Thymus (tissue), 11 donors: ENCODE results near the gene CCNJ. TPM values are rescaled to one million over a fixed set of nuclear protein-coding genes. Genes with fewer than 3 reads are reported as not detected.

ENCODE experiments used
- DNase-seq, 9 donors: peaks; one replicate each; pipeline ENCODE4 v3.0.0-alpha.2; 2013; ENCODE audit warnings: low spot score in 9 of 9, low read depth in 6 of 9, missing footprints in 1 of 9
- H3K27ac ChIP-seq, 2 donors: one replicate each; pipeline ENCODE4 v1.5.1; 2013; ENCODE audit warnings: control low read depth in 1 of 2, low read depth in 1 of 2, low read length in 1 of 2, mild to moderate bottlenecking in 1 of 2, moderate library complexity in 1 of 2
- H3K27me3 ChIP-seq, 2 donors: one replicate each; pipeline ENCODE4 v1.5.1; 2013; ENCODE audit warnings: low read length in 1 of 2; ENCODE audit not compliant: control insufficient read depth in 2 of 2, insufficient read depth in 1 of 2
- H3K36me3 ChIP-seq, 2 donors: one replicate each; pipeline ENCODE4 v1.5.1; 2013; ENCODE audit warnings: low read length in 1 of 2, mild to moderate bottlenecking in 1 of 2, moderate library complexity in 1 of 2; ENCODE audit not compliant: control insufficient read depth in 2 of 2, insufficient read depth in 2 of 2
- H3K4me1 ChIP-seq, 2 donors: one replicate each; pipeline ENCODE4 v1.5.1; 2013; ENCODE audit warnings: low read length in 2 of 2; ENCODE audit not compliant: control insufficient read depth in 2 of 2, insufficient read depth in 2 of 2
- H3K4me3 ChIP-seq, 2 donors: one replicate each; pipeline ENCODE4 v1.5.1; 2013; ENCODE audit warnings: low read length in 2 of 2, control low read depth in 1 of 2, mild to moderate bottlenecking in 1 of 2
- H3K9me3 ChIP-seq, 2 donors: one replicate each; pipeline ENCODE4 v1.5.1; 2013; ENCODE audit warnings: low read length in 1 of 2, mild to moderate bottlenecking in 1 of 2; ENCODE audit not compliant: control insufficient read depth in 2 of 2, insufficient read depth in 1 of 2
- WGBS: extraction: QIAGEN DNeasy Blood & Tissue Kit; methylation state at CpG from one replicate; pipeline ENCODE4 v1.1.7; 2013; 5-methylcytosine and 5-hydroxymethylcytosine counted together
- polyA plus RNA-seq: library from polyadenylated mRNA; stranded (reverse); fragments of 200-250 nt; gene quantifications from one replicate; pipeline ENCODE4 v1.2.3, GENCODE V29; 2013
- total RNA-seq: library from RNA; stranded (reverse); fragments of 120-200 nt; gene quantifications from one replicate; pipeline ENCODE4 v1.2.4, GENCODE V29; 2013
- donor health status: healthy.

Gene CCNJ
- total and polyA plus RNA-seq, 2 donors, result 4.1 to 4.5 TPM

DNA sequence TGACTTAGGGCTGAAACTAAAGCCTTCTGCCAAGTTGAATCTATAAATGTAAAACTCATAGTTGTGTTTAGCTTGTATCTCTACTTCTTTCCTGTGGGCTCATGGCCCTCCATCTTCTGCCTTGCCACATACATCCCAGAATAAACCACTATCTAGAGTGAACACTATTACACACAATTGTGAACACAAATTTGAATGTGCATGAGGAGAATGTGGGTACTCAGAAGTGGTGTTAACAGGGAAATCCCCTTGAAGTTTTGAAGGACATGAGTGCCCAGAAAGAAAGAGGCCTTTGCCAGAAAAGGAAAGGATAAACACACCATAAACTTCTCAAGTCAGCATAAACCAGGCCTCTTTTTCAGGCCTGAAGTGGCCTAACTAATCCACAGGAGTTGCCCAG is 20.2 kb upstream of the CCNJ start:
- Histone ChIP-seq H3K9me3 (no peaks in the 10 kb centered on the region), H3K27ac (no peak overlapping the region), H3K27me3 (no peaks in the 10 kb centered on the region), H3K36me3 (no peaks in the 10 kb centered on the region), H3K4me3 (no peak overlapping the region), H3K4me1 (no peaks in the 10 kb centered on the region)
- no peak for DNase-seq

- no peak overlapping the region for H3K27ac ChIP-seq
- H3K36me3 ChIP-seq, result no peaks in the 10 kb centered on the region
- H3K9me3 ChIP-seq, result no peaks in the 10 kb centered on the region
- H3K27me3 ChIP-seq, result no peaks in the 10 kb centered on the region
- H3K4me1 ChIP-seq, result no peaks in the 10 kb centered on the region
- 98% methylated on average over 3 of the region's 3 CpGs for WGBS
- peak in 2 of 9 donors; percentile 3 to 19 for DNase-seq
- H3K4me3 ChIP-seq, result no peak overlapping the region
These were observed 17.8 kb upstream of the CCNJ start for GRCh38 chr10:96025566-96025965.

DNA sequence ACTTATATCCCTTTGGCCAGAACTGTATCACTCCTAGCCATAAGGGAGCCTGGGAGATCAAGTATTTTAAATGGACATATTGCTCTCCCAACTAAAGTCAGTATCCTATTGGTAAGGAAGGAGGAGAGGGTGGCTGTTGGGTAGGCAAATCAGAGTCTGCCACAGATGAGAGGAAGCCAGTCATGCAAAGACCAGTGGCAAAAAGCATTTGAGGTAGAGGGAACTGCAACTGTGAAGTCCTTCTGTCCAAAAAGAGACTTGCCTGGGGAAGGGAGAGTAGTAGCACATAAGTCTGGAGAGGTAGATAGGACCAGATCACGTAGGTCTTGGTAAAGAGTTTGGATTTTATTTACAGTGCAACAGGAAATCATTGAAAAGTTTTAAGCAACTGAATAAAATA is 8.8 kb upstream of the CCNJ start:
- no peak for DNase-seq
- Histone ChIP-seq H3K4me1 (no peaks in the 10 kb centered on the region), H3K36me3 (no peaks in the 10 kb centered on the region), H3K27me3 (no peaks in the 10 kb centered on the region), H3K27ac (no peak overlapping the region), H3K9me3 (no peaks in the 10 kb centered on the region), H3K4me3 (no peak overlapping the region)
- WGBS, result 97% methylated on average over 1 of the region's 1 CpG

DNA sequence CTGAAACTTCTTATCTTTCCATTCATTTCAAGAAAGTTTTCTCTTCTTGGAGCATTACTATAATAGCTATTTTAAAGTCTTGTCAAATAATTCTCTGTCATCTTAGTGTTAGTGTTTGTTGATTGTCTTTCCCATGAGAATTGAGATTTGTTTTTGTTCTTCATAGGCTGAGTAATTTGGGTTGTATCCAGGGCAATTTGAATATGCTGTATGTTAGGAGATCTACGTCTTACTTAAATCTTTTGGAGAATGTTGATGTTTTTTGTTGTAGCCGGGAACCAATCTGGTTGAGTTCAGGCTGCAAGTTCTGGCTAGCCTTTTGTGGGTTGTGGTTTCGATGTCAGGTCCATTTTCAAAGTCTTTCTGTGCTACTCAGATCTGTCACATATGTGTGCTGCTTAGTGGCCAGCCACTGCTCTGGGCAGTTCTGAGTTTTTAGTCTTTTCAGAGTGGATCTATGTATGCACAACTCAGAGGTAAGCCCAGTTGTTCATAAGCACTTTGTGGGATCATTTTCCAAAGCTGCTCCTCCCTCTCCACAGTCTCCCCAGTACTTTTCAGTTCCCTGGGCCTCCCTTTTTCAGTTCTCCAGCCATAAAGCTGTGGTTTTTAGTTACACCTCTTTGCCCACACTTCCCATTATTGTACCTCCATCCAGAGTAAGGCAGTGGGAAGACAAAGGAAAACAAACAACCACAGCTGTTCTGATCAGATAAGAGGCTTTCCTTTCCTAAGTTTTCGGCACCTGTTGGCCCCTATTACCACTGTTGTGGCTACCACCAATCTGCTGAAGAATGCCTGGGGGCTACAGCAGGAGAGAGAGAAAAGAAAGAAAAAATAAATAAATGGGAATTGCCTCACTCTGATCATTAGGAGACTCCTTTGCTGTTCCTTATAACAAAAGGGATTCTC is 4.7 kb upstream of the CCNJ start:
- H3K4me3 ChIP-seq, result no peak overlapping the region
- H3K27ac ChIP-seq, result no peak overlapping the region
- H3K27me3 ChIP-seq, result no peaks in the 10 kb centered on the region
- H3K36me3 ChIP-seq, result no peaks in the 10 kb centered on the region
- 79% methylated on average over 4 of the region's 4 CpGs for WGBS
- peaks cover 3 to 4% of the 10 kb centered on the region in 2 donors for H3K4me1 ChIP-seq
- no peaks in the 10 kb centered on the region for H3K9me3 ChIP-seq
- DNase-seq, result no peak

GRCh38 chr10:96041146-96041545 is 2.2 kb upstream of the CCNJ start:
- Histone ChIP-seq H3K36me3 (peaks cover 0 to 2% of the 10 kb centered on the region in 2 donors), H3K9me3 (no peaks in the 10 kb centered on the region), H3K27me3 (no peaks in the 10 kb centered on the region), H3K4me3 (no peak overlapping the region), H3K4me1 (peaks cover 12% of the 10 kb centered on the region in 2 donors), H3K27ac (no peak overlapping the region)
- 98% methylated on average over 11 of the region's 11 CpGs for WGBS
- no peak for DNase-seq

- H3K9me3 ChIP-seq, result no peaks in the 10 kb centered on the region
- peaks cover 12% of the 10 kb centered on the region in 2 donors for H3K4me1 ChIP-seq
- H3K27ac ChIP-seq, result peak overlapping the region; percentile 75 to 88
- H3K36me3 ChIP-seq, result peaks cover 0 to 11% of the 10 kb centered on the region in 2 donors
- peak overlapping the region; percentile 92 to 95 for H3K4me3 ChIP-seq
- WGBS, result 1% methylated on average over 58 of the region's 58 CpGs
- no peaks in the 10 kb centered on the region for H3K27me3 ChIP-seq
- DNase-seq, result peak in 8 of 9 donors; percentile 8 to 75 (median 42)
These were observed 721 bp downstream of the CCNJ start for GRCh38 chr10:96043893-96044715.

GRCh38 chr10:96044736-96045135 is 1.4 kb downstream of the CCNJ start:
- DNase-seq, result peak in 1 of 9 donors; percentile 6
- Histone ChIP-seq H3K4me3 (peak overlapping the region; percentile 92 to 95), H3K27me3 (no peaks in the 10 kb centered on the region)

DNA sequence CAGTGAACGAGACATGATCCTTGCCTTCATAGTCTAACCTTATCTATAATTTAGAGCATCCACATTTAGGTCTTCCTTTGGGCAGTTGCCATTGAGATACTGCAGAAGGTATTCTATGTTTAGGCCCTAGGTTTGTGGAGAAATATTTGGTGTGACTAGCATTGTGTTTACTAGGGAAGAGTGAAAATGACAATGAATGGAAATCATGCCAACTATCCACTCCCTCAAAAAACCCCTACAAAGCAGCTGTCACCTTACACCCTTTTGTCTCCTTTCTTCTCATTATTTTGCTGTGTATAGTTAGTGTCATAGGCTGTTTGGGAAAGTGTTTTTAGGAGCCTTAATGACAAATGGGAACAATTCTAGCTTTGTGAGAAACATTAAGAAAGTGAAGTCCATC is 3.2 kb downstream of the CCNJ start:
- peaks cover 3 to 21% of the 10 kb centered on the region in 2 donors for H3K36me3 ChIP-seq
- no peak overlapping the region for H3K27ac ChIP-seq
- no peak for DNase-seq
- H3K4me3 ChIP-seq, result no peak overlapping the region
- H3K9me3 ChIP-seq, result no peaks in the 10 kb centered on the region
- peaks cover 12% of the 10 kb centered on the region in 2 donors for H3K4me1 ChIP-seq
- WGBS, result 99% methylated on average over 1 of the region's 1 CpG
- H3K27me3 ChIP-seq, result no peaks in the 10 kb centered on the region

More at GRCh38 chr10:96044736-96045135, 1.4 kb downstream of the CCNJ start:
- 42% methylated on average over 8 of the region's 8 CpGs for WGBS
- Histone ChIP-seq H3K27ac (peak overlapping the region in 1 of 2 donors; percentile 75), H3K4me1 (peaks cover 12% of the 10 kb centered on the region in 2 donors), H3K9me3 (no peaks in the 10 kb centered on the region), H3K36me3 (peaks cover 0 to 11% of the 10 kb centered on the region in 2 donors)
